Central memory CD8-positive, alpha-beta T cell (primary cell): ENCODE measurements around the gene SBF2.

ENCODE experiments used
- ATAC-seq: fragments of 150-1000 bp; cut with Tn5 transposase; replicated peaks from 2 replicates; pipeline ENCODE4 v1.10.0; 2022; ENCODE audit warnings: mild to moderate bottlenecking, moderate FRiP score, moderate number of reproducible peaks; ENCODE audit not compliant: poor library complexity, severe bottlenecking; ENCODE audit errors: extremely low read depth
- DNase-seq, 2 donors: peaks; one replicate each; pipeline ENCODE4 v3.0.0; 2021; ENCODE audit warnings: low spot score in 2 of 2
- H3K27ac Mint-ChIP-seq: one replicate; pipeline ENCODE4 v1.8.0; 2022; ENCODE audit warnings: low read depth, mild to moderate bottlenecking, moderate library complexity, mixed read lengths
- H3K27me3 Mint-ChIP-seq: one replicate; pipeline ENCODE4 v1.8.0; 2022; ENCODE audit warnings: mixed read lengths
- H3K36me3 Mint-ChIP-seq: one replicate; pipeline ENCODE4 v1.8.0; 2022; ENCODE audit warnings: mild to moderate bottlenecking, moderate library complexity, mixed read lengths; ENCODE audit not compliant: insufficient read depth
- H3K4me1 Mint-ChIP-seq: one replicate; pipeline ENCODE4 v1.8.0; 2022; ENCODE audit warnings: mixed read lengths
- H3K4me3 Mint-ChIP-seq: one replicate; pipeline ENCODE4 v1.8.0; 2022; ENCODE audit warnings: mild to moderate bottlenecking, moderate library complexity, mixed read lengths
- H3K9me3 Mint-ChIP-seq: one replicate; pipeline ENCODE4 v1.8.0; 2022; ENCODE audit warnings: mixed read lengths

Gene SBF2

GRCh38 chr11:9796266-9796665 is 497.8 kb downstream of the SBF2 start:
- Mint-ChIP-seq H3K9me3 (no peaks in the 10 kb centered on the region), H3K4me3 (no peak overlapping the region), H3K27ac (no peak overlapping the region), H3K4me1 (no peaks in the 10 kb centered on the region), H3K36me3 (peaks cover 2% of the 10 kb centered on the region), H3K27me3 (no peaks in the 10 kb centered on the region)
- DNase-seq = no peak
- ATAC-seq = no peak

- Mint-ChIP-seq H3K36me3 (peaks cover 6% of the 10 kb centered on the region), H3K27ac (no peak overlapping the region), H3K9me3 (no peaks in the 10 kb centered on the region), H3K4me1 (no peaks in the 10 kb centered on the region), H3K27me3 (no peaks in the 10 kb centered on the region), H3K4me3 (no peak overlapping the region)
- ATAC-seq = no peak
- no peak for DNase-seq
Measured at GRCh38 chr11:9790703-9791102, 503.3 kb downstream of the SBF2 start.

- Mint-ChIP-seq H3K9me3 (no peaks in the 10 kb centered on the region), H3K4me1 (no peaks in the 10 kb centered on the region), H3K27me3 (no peaks in the 10 kb centered on the region), H3K4me3 (no peak overlapping the region), H3K36me3 (peaks cover 6% of the 10 kb centered on the region), H3K27ac (no peak overlapping the region)
- no peak for ATAC-seq
- no peak for DNase-seq
Measured at GRCh38 chr11:9789910-9790309, 504.1 kb downstream of the SBF2 start.

- no peak overlapping the region for H3K4me3 Mint-ChIP-seq
- peaks cover 8% of the 10 kb centered on the region for H3K36me3 Mint-ChIP-seq
- H3K9me3 Mint-ChIP-seq = no peaks in the 10 kb centered on the region
- ATAC-seq (no peak), DNase-seq (no peak)
- no peaks in the 10 kb centered on the region for H3K27me3 Mint-ChIP-seq
- H3K27ac Mint-ChIP-seq = no peak overlapping the region
- no peaks in the 10 kb centered on the region for H3K4me1 Mint-ChIP-seq
Measured at GRCh38 chr11:9787981-9788521, 506.0 kb downstream of the SBF2 start.

GRCh38 chr11:9787260-9787659 is 506.8 kb downstream of the SBF2 start:
- ATAC-seq (no peak), DNase-seq (no peak)
- Mint-ChIP-seq H3K27ac (no peak overlapping the region), H3K9me3 (no peaks in the 10 kb centered on the region), H3K4me1 (no peaks in the 10 kb centered on the region), H3K4me3 (no peak overlapping the region), H3K27me3 (no peaks in the 10 kb centered on the region), H3K36me3 (peaks cover 8% of the 10 kb centered on the region)

- H3K4me3 Mint-ChIP-seq = no peak overlapping the region
- peaks cover 9% of the 10 kb centered on the region for H3K36me3 Mint-ChIP-seq
- H3K9me3 Mint-ChIP-seq = no peaks in the 10 kb centered on the region
- no peak for DNase-seq
- H3K27me3 Mint-ChIP-seq = no peaks in the 10 kb centered on the region
- H3K4me1 Mint-ChIP-seq = no peaks in the 10 kb centered on the region
- no peak overlapping the region for H3K27ac Mint-ChIP-seq
- ATAC-seq = no peak
Measured at GRCh38 chr11:9784602-9785315, 509.3 kb downstream of the SBF2 start.

GRCh38 chr11:9783986-9784385 is 510.0 kb downstream of the SBF2 start:
- H3K36me3 Mint-ChIP-seq = peaks cover 9% of the 10 kb centered on the region
- no peak for ATAC-seq
- no peaks in the 10 kb centered on the region for H3K9me3 Mint-ChIP-seq
- H3K4me3 Mint-ChIP-seq = no peak overlapping the region
- DNase-seq = no peak
- peak overlapping the region; percentile 22 for H3K27ac Mint-ChIP-seq
- no peaks in the 10 kb centered on the region for H3K27me3 Mint-ChIP-seq
- no peaks in the 10 kb centered on the region for H3K4me1 Mint-ChIP-seq

- ATAC-seq = no peak
- Mint-ChIP-seq H3K9me3 (no peaks in the 10 kb centered on the region), H3K27ac (no peak overlapping the region), H3K36me3 (peaks cover 5% of the 10 kb centered on the region), H3K4me1 (no peaks in the 10 kb centered on the region), H3K4me3 (no peak overlapping the region), H3K27me3 (no peaks in the 10 kb centered on the region)
- no peak for DNase-seq
Measured at GRCh38 chr11:9780929-9781328, 513.1 kb downstream of the SBF2 start.

GRCh38 chr11:9777525-9777924 is 516.5 kb downstream of the SBF2 start:
- H3K9me3 Mint-ChIP-seq = no peaks in the 10 kb centered on the region
- H3K27ac Mint-ChIP-seq = no peak overlapping the region
- no peaks in the 10 kb centered on the region for H3K4me1 Mint-ChIP-seq
- no peak for ATAC-seq
- H3K27me3 Mint-ChIP-seq = no peaks in the 10 kb centered on the region
- no peak overlapping the region for H3K4me3 Mint-ChIP-seq
- H3K36me3 Mint-ChIP-seq = peaks cover 4% of the 10 kb centered on the region
- no peak for DNase-seq

- peaks cover 6% of the 10 kb centered on the region for H3K36me3 Mint-ChIP-seq
- no peaks in the 10 kb centered on the region for H3K9me3 Mint-ChIP-seq
- ATAC-seq (no peak), DNase-seq (no peak)
- no peaks in the 10 kb centered on the region for H3K4me1 Mint-ChIP-seq
- H3K27me3 Mint-ChIP-seq = no peaks in the 10 kb centered on the region
- H3K27ac Mint-ChIP-seq = no peak overlapping the region
- no peak overlapping the region for H3K4me3 Mint-ChIP-seq
Measured at GRCh38 chr11:9777066-9777465, 517.0 kb downstream of the SBF2 start.

GRCh38 chr11:9776203-9776602 is 517.8 kb downstream of the SBF2 start:
- ATAC-seq (no peak), DNase-seq (no peak)
- Mint-ChIP-seq H3K27me3 (no peaks in the 10 kb centered on the region), H3K27ac (no peak overlapping the region), H3K9me3 (no peaks in the 10 kb centered on the region), H3K36me3 (peaks cover 6% of the 10 kb centered on the region), H3K4me3 (no peak overlapping the region), H3K4me1 (no peaks in the 10 kb centered on the region)

GRCh38 chr11:9775398-9775779 is 518.6 kb downstream of the SBF2 start:
- H3K4me1 Mint-ChIP-seq = no peaks in the 10 kb centered on the region
- ATAC-seq (no peak), DNase-seq (no peak)
- no peaks in the 10 kb centered on the region for H3K27me3 Mint-ChIP-seq
- no peaks in the 10 kb centered on the region for H3K9me3 Mint-ChIP-seq
- no peak overlapping the region for H3K27ac Mint-ChIP-seq
- H3K36me3 Mint-ChIP-seq = peaks cover 6% of the 10 kb centered on the region
- H3K4me3 Mint-ChIP-seq = no peak overlapping the region

- H3K27ac Mint-ChIP-seq = no peak overlapping the region
- no peak for DNase-seq
- H3K4me3 Mint-ChIP-seq = no peak overlapping the region
- H3K9me3 Mint-ChIP-seq = no peaks in the 10 kb centered on the region
- H3K27me3 Mint-ChIP-seq = no peaks in the 10 kb centered on the region
- peaks cover 4% of the 10 kb centered on the region for H3K36me3 Mint-ChIP-seq
- no peaks in the 10 kb centered on the region for H3K4me1 Mint-ChIP-seq
- ATAC-seq = no peak
Measured at GRCh38 chr11:9774591-9775397, 519.2 kb downstream of the SBF2 start.
